K562 (cell line): ENCODE results near the gene ST8SIA4. TPM values are rescaled to one million over a fixed set of nuclear protein-coding genes. Genes with fewer than 3 reads are reported as not detected.

Experiments
- microRNA counts: library from miRNA; unstranded; fragments of <30 nt; microRNA quantifications from one replicate; lab custom pipeline; 2016
- microRNA-seq: library from miRNA; unstranded; fragments of <30 nt; microRNA quantifications from one replicate; pipeline ENCODE4, GENCODE V29; 2018; ENCODE audit warnings: borderline microRNAs expressed
- polyA plus RNA-seq, 8 experiments: library from polyadenylated mRNA; depleted of rRNA in 4 of 8; stranded (reverse) in 5 of 8; unstranded in 3 of 8; fragments of >200 nt; fragmentation: Nextera tagmentation in 2 of 8; fragmentation: Illumina TruSeq in 1 of 8; extraction: Ambion mirVana in 2 of 8; extraction: Trizol in 1 of 8; gene quantifications; 2 replicates each; pipeline versions ENCODE4 v1.2.1 to v1.2.3, GENCODE V29; 2011 to 2014; ENCODE audit warnings: inconsistent platforms in 1 of 8, missing spikeins in 1 of 8
- small RNA-seq: library from RNA; depleted of rRNA; stranded (forward); fragments of <200 nt; gene quantifications from one replicate; pipeline ENCODE3, GENCODE V24; 2014
- total RNA-seq, 7 experiments: library from RNA; depleted of rRNA in 6 of 7; stranded (reverse); fragments of >200 nt in 6 of 7; fragmentation: Illumina TruSeq in 2 of 7; extraction: Trizol in 2 of 7; gene quantifications; 2 replicates each; pipeline versions ENCODE4 v1.2.1 to v1.2.3, GENCODE V29; 2011 to 2021; ENCODE audit warnings: low replicate concordance in 1 of 7

ST8SIA4 gene
- total and polyA plus RNA-seq, 9 of the 15 experiments (the other 6 are each of a cell fraction or from before 2014, with no cell fraction given) = 0.22 to 2.0 (median 0.54) TPM

MicroRNAs within 50 kb of the gene (microRNA counts, 767-probe panel; counts per million panel counts)
- microRNA hsa-miR-548p (lab: Ali Mortazavi, UCI) = not detected

Small RNA genes within 50 kb of the gene (microRNA-seq; reads per million reads assigned to microRNA genes)
- not detected for gene MIR548P

Small RNA genes within 50 kb of the gene (small RNA-seq; reads per million reads assigned to genes)
- not detected for gene MIR548P
